GM12878 (cell line): ENCODE results near the gene NRG2. TPM values are rescaled to one million over a fixed set of nuclear protein-coding genes. Genes with fewer than 3 reads are reported as not detected.

Experiments
- ATAC-seq: fragments of 200-7000 bp; cut with Tn5 transposase; 3 replicates; pipeline ENCODE4 v1.9.1; 2020; ENCODE audit warnings: mild to moderate bottlenecking, moderate library complexity
- BruUV-seq: library from RNA; stranded (reverse); fragments of 400-500 nt; replicated peaks from 2 replicates; lab custom pipeline; 2021; lab: Mats Ljungman, UMichigan
- CTCF ChIA-PET: fragments of 300-600 bp; sonication (Branson Sonifier 250); formaldehyde crosslinking; extraction: SDS; loops from one replicate; lab custom pipeline; 2021; ENCODE audit warnings: inconsistent platforms; lab: Yijun Ruan, JAX
- POLR2A ChIA-PET: fragments of 350-600 bp; formaldehyde crosslinking; extraction: SDS; loops from one replicate; lab custom pipeline; 2021; ENCODE audit warnings: inconsistent platforms; lab: Charles Lee
- RAD21 ChIA-PET: fragments of 300-600 bp; sonication (Branson Sonifier 250); formaldehyde crosslinking; loops from one replicate; lab custom pipeline; 2023; ENCODE audit warnings: antibody characterized with exemption; ENCODE audit not compliant: unreplicated experiment; lab: Charles Lee
- SMC1A ChIA-PET: fragments of 300-600 bp; sonication (Branson Sonifier 250); formaldehyde crosslinking; loops from one replicate; lab custom pipeline; 2023; ENCODE audit not compliant: unreplicated experiment, uncharacterized antibody; lab: Charles Lee
- DNase-seq: peaks from one replicate; pipeline ENCODE4 v3.0.0-alpha.2; 2011; ENCODE audit warnings: low read depth, low spot score
- FAIRE-seq: peaks from 3 replicates; lab custom pipeline; 2011; peaks lifted over from hg19 to GRCh38; lab: Jason Lieb, UNC
- H2AFZ ChIP-seq: 2 replicates; pipeline ENCODE4 v1.6.0; 2011; ENCODE audit warnings: low read depth, low read length, control low read depth; ENCODE audit not compliant: control insufficient read depth
- H3K27ac ChIP-seq: 2 replicates; pipeline ENCODE4 v1.5.1; 2011; ENCODE audit warnings: control low read depth; ENCODE audit not compliant: control insufficient read depth, insufficient read depth
- H3K27me3 ChIP-seq, 2 experiments: replicated peaks in 1 of 2; 2 replicates each; pipeline versions ENCODE4 v1.6.0 to v1.6.1; 2011; ENCODE audit warnings: low read length in 1 of 2; ENCODE audit not compliant: control insufficient read depth in 2 of 2, insufficient read depth in 2 of 2
- H3K36me3 ChIP-seq, 2 experiments: 2 replicates each; pipeline ENCODE4 v1.5.1; 2011; ENCODE audit warnings: low read length in 1 of 2; ENCODE audit not compliant: control insufficient read depth in 2 of 2, insufficient read depth in 2 of 2
- H3K4me1 ChIP-seq: 2 replicates; pipeline ENCODE4 v1.6.1; 2011; ENCODE audit warnings: mild to moderate bottlenecking, low read length, moderate library complexity, mixed read lengths; ENCODE audit not compliant: control insufficient read depth, insufficient read depth
- H3K4me2 ChIP-seq: 2 replicates; pipeline ENCODE4 v1.6.0; 2011; ENCODE audit warnings: control low read depth; ENCODE audit not compliant: control insufficient read depth, insufficient read depth
- H3K4me3 ChIP-seq: fragments of 200-600 bp; sonication (generic); 2 replicates; pipeline ENCODE4 v1.5.1; 2016
- H3K79me2 ChIP-seq: 2 replicates; pipeline ENCODE4 v1.6.0; 2011; ENCODE audit warnings: low read length; ENCODE audit not compliant: control insufficient read depth, insufficient read depth
- H3K9ac ChIP-seq: 2 replicates; pipeline ENCODE4 v1.8.0; 2011; ENCODE audit warnings: low read length, control low read depth, mixed read lengths; ENCODE audit not compliant: control insufficient read depth, insufficient read depth
- H3K9me3 ChIP-seq: replicated peaks from 3 replicates; pipeline ENCODE4 v1.5.1; 2011; ENCODE audit warnings: mild to moderate bottlenecking, low read length; ENCODE audit not compliant: control insufficient read depth, insufficient read depth
- H4K20me1 ChIP-seq: 2 replicates; pipeline ENCODE4 v1.6.0; 2011; ENCODE audit not compliant: control insufficient read depth, insufficient read depth
- BHLHE40 ChIP-seq, 2 experiments: fragments of 450-650 bp in 1 of 2; IDR thresholded peaks; 2 replicates each; pipeline ENCODE4 v1.6.1; 2011 to 2017; ENCODE audit warnings: low read depth in 2 of 2, borderline replicate concordance in 1 of 2, improper control_type of control experiment in 1 of 2, low read length in 1 of 2, mild to moderate bottlenecking in 1 of 2
- FOXK2 ChIP-seq: fragments of 450-650 bp; IDR thresholded peaks from 2 replicates; pipeline ENCODE4 v1.6.1; 2017; ENCODE audit warnings: mild to moderate bottlenecking, moderate library complexity
- GABPA ChIP-seq: IDR thresholded peaks from 2 replicates; pipeline ENCODE4 v1.6.1; 2014; ENCODE audit warnings: antibody characterized with exemption, low read depth, mild to moderate bottlenecking, inconsistent platforms
- GATAD2B ChIP-seq: fragments of 450-650 bp; conservative IDR thresholded peaks from 2 replicates; pipeline ENCODE4 v1.6.1; 2017; ENCODE audit warnings: low read depth, mild to moderate bottlenecking, moderate library complexity
- NFYB ChIP-seq: IDR thresholded peaks from 2 replicates; pipeline ENCODE4 v1.6.1; 2011; ENCODE audit warnings: low read depth, mild to moderate bottlenecking, low read length, improper control_type of control experiment, moderate library complexity; ENCODE audit not compliant: insufficient read depth
- NR2C1 ChIP-seq: fragments of 450-650 bp; IDR thresholded peaks from 2 replicates; pipeline ENCODE4 v1.6.1; 2017; ENCODE audit warnings: antibody characterized with exemption, mild to moderate bottlenecking, moderate library complexity
- RAD21 ChIP-seq: IDR thresholded peaks from 2 replicates; pipeline ENCODE4 v1.6.1; 2011; ENCODE audit warnings: mild to moderate bottlenecking, low read depth, low read length, moderate library complexity; ENCODE audit not compliant: insufficient read depth
- RBBP5 ChIP-seq: fragments of 200-600 bp; sonication (generic); conservative IDR thresholded peaks from 2 replicates; pipeline ENCODE4 v1.6.1; 2016
- RELA ChIP-seq: fragments of 450-650 bp; IDR thresholded peaks from 2 replicates; pipeline ENCODE4 v1.8.0; 2014; ENCODE audit warnings: borderline replicate concordance; ENCODE audit not compliant: partially characterized antibody
- STAT1 ChIP-seq: fragments of 450-650 bp; conservative IDR thresholded peaks from 2 replicates; pipeline ENCODE4 v1.6.1; 2014; ENCODE audit warnings: antibody characterized with exemption, mild to moderate bottlenecking
- TARDBP ChIP-seq: IDR thresholded peaks from 2 replicates; pipeline ENCODE4 v1.6.1; 2016; ENCODE audit warnings: borderline replicate concordance
- TCF3 ChIP-seq: IDR thresholded peaks from 2 replicates; pipeline ENCODE4 v1.6.1; 2012; ENCODE audit warnings: low read depth, mild to moderate bottlenecking, low read length, borderline replicate concordance; ENCODE audit not compliant: insufficient read depth
- USF2 ChIP-seq: IDR thresholded peaks from 2 replicates; pipeline ENCODE4 v1.6.1; 2011; ENCODE audit warnings: low read depth, low read length, improper control_type of control experiment, borderline replicate concordance
- ZNF24 ChIP-seq: fragments of 450-650 bp; IDR thresholded peaks from 2 replicates; pipeline ENCODE4 v1.6.1; 2017; ENCODE audit warnings: antibody characterized with exemption, mild to moderate bottlenecking
- ZNF384 ChIP-seq: IDR thresholded peaks from 2 replicates; pipeline ENCODE4 v1.6.1; 2012; ENCODE audit warnings: low read depth, mild to moderate bottlenecking, low read length, improper control_type of control experiment, borderline replicate concordance
- WGBS: methylation state at CpG from one replicate; pipeline ENCODE4 v1.1.6; 2016; ENCODE audit warnings: low lambda C conversion rate; ENCODE audit not compliant: insufficient replicate concordance, insufficient coverage; ENCODE audit errors: missing lambda C conversion rate; 5-methylcytosine and 5-hydroxymethylcytosine counted together
- in situ Hi-C: fragments of 300-500 bp; cut with MboI; formaldehyde crosslinking; loops from 9 replicates; pipeline ENCODE4 v1.14.3; 2018; ENCODE audit warnings: mixed read lengths
- intact Hi-C: fragments of 100-400 bp; cut with micrococcal nuclease; formaldehyde crosslinking; loops from one replicate; pipeline ENCODE4 v1.14.2; 2022; ENCODE audit not compliant: unreplicated experiment
- polyA plus RNA-seq, 11 experiments: library from polyadenylated mRNA; depleted of rRNA in 4 of 11; unstranded in 6 of 11; stranded (reverse) in 5 of 11; fragments of >200 nt; fragmentation: Nextera tagmentation in 4 of 11; fragmentation: Illumina TruSeq in 1 of 11; extraction: Ambion mirVana in 4 of 11; extraction: Trizol in 1 of 11; gene quantifications; 1 replicate in 1 of 11; 2 replicates in 10 of 11; pipeline versions ENCODE4 v1.2.1 to v1.2.3, GENCODE V29; 2011 to 2016; ENCODE audit warnings: inconsistent platforms in 2 of 11, missing spikeins in 2 of 11, low read depth in 1 of 11
- total RNA-seq, 4 experiments: library from RNA; depleted of rRNA in 3 of 4; stranded (reverse); fragments of >200 nt in 3 of 4; fragmentation: Illumina TruSeq in 1 of 4; extraction: Trizol in 1 of 4; gene quantifications; 2 replicates each; pipeline versions ENCODE4 v1.2.1 to v1.2.3, GENCODE V29; 2013 to 2021
- TF ChIP-seq, protein P1 (sequence below): IDR thresholded peaks from 2 replicates; pipeline ENCODE4 v1.6.1; 2011; ENCODE audit warnings: borderline replicate concordance, low read depth, mild to moderate bottlenecking, moderate library complexity, low read length; ENCODE audit not compliant: insufficient read depth, poor library complexity, severe bottlenecking
- TF ChIP-seq, protein P2 (sequence below): IDR thresholded peaks from 2 replicates; pipeline ENCODE4 v1.6.1; 2012; ENCODE audit warnings: low read length, inconsistent platforms

NRG2 gene
- total and polyA plus RNA-seq, 10 of the 15 experiments (the other 5 are each of a cell fraction or from before 2014, with no cell fraction given) = 0.10 to 21.7 (median 9.6) TPM

- TF ChIP-seq RELA (no peak), NR2C1 (no peak), NFYB (no peak), RAD21 (no peak), STAT1 (no peak), FOXK2 (no peak), RBBP5 (no peak), TCF3 (no peak), ZNF24 (no peak), USF2 (no peak)
- TF ChIP-seq, protein P1, sequence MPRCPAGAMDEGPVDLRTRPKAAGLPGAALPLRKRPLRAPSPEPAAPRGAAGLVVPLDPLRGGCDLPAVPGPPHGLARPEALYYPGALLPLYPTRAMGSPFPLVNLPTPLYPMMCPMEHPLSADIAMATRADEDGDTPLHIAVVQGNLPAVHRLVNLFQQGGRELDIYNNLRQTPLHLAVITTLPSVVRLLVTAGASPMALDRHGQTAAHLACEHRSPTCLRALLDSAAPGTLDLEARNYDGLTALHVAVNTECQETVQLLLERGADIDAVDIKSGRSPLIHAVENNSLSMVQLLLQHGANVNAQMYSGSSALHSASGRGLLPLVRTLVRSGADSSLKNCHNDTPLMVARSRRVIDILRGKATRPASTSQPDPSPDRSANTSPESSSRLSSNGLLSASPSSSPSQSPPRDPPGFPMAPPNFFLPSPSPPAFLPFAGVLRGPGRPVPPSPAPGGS = no peak
- TF ChIP-seq, all 136 proteins: peak for 0
These were observed 237.6 kb downstream of the NRG2 start (continued) for GRCh38 chr5:139805545-139805944.

DNA sequence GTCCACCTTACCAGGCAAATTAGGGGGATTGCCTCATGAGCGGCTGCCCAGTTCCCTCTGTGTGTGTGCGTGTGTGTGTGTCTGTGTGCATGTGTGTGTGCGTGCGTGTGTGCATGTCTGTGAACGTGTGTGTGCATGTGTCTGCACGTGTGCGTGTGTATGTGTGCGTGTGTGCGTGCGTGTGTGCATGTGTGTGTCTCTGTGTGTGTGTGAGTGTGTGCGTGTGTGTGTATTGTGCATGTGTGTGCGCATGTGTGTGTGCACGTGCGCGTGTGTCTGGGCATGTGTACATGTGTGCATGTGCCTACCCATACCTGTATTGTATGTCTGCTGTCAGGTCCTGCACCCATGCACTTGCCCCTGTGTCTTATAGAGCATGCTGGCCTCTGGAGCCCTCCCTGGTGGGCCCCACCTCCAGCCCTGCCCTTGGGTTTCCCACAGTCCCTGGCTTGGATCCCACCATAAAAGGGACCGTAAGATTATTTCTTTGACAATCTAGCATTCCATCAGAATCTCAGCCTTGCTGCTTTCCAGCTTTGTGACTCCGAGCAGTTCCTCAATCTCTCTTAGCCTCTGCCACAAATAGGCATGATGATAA, 238.2 kb downstream of the NRG2 start:
- BruUV-seq = no TSS peak
- Histone ChIP-seq H3K27me3 (peaks cover 0 to 6% of the 10 kb centered on the region in 2 experiments; a peak in 3 of 4 replicates), H3K4me2 (no peak overlapping the region), H3K27ac (no peak overlapping the region), H3K9ac (no peak overlapping the region), H3K4me3 (no peak overlapping the region), H2AFZ (no peak overlapping the region), H3K79me2 (no peaks in the 10 kb centered on the region), H3K4me1 (no peaks in the 10 kb centered on the region), H3K9me3 (no peaks in the 10 kb centered on the region), H4K20me1 (no peaks in the 10 kb centered on the region; the same call in 1 of the 2 replicates), H3K36me3 (no peaks in the 10 kb centered on the region)
- 42% methylated on average over 17 of the region's 17 CpGs for WGBS
- SMC1A ChIA-PET = no interaction called here
- no peak for DNase-seq
- POLR2A ChIA-PET = no interaction called here
- FAIRE-seq = no peak
- in situ Hi-C loops (no loop called here), intact Hi-C loops (no loop called here)
- no peak for ATAC-seq
- CTCF ChIA-PET = interaction anchor here (1.3 kb wide), 1 partner anchor 17 kb away, joined by 4 read pairs; no protein-coding TSS in a partner anchor
- RAD21 ChIA-PET = no interaction called here
- TF ChIP-seq BHLHE40 (IDR thresholded peaks at IDR 0.05; ENCODE audit: borderline replicate concordance in 1 of 2, low read depth in 2 of 2, low read length in 1 of 2) (peak in 1 of 2 experiments; percentile 18; a peak in 1 of 4 replicates), GATAD2B (no peak), ZNF384 (no peak), TARDBP (no peak), ZNF24 (no peak), NR2C1 (no peak), GABPA (no peak)
- TF ChIP-seq, protein P1 = peak; percentile 81
- TF ChIP-seq, protein P2, sequence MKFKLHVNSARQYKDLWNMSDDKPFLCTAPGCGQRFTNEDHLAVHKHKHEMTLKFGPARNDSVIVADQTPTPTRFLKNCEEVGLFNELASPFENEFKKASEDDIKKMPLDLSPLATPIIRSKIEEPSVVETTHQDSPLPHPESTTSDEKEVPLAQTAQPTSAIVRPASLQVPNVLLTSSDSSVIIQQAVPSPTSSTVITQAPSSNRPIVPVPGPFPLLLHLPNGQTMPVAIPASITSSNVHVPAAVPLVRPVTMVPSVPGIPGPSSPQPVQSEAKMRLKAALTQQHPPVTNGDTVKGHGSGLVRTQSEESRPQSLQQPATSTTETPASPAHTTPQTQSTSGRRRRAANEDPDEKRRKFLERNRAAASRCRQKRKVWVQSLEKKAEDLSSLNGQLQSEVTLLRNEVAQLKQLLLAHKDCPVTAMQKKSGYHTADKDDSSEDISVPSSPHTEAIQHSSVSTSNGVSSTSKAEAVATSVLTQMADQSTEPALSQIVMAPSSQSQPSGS = no peak
